HCT116 (cell line): ENCODE results near the gene OTOP2. TPM values are rescaled to one million over a fixed set of nuclear protein-coding genes. Genes with fewer than 3 reads are reported as not detected.
A peak's percentile ranks its signal among the peaks of the same experiment; 100 is the strongest.

Source experiments
- ATAC-seq: fragments of 200-7000 bp; cut with Tn5 transposase; 2 replicates; pipeline ENCODE4 v1.9.1; 2020; ENCODE audit warnings: mild to moderate bottlenecking, moderate library complexity
- BruUV-seq: library from RNA; stranded (reverse); fragments of 400-500 nt; replicated peaks from 2 replicates; lab custom pipeline; 2021; lab: Mats Ljungman, UMichigan
- CTCF ChIA-PET: fragments of 300-600 bp; sonication (Branson Sonifier 250); formaldehyde crosslinking; loops from one replicate; lab custom pipeline; 2021; ENCODE audit warnings: antibody characterized with exemption; lab: Charles Lee
- POLR2A ChIA-PET: fragments of 300-600, 350-600 bp; sonication (Branson Sonifier 250); formaldehyde crosslinking; loops from one replicate; lab custom pipeline; 2021; ENCODE audit warnings: antibody characterized with exemption; lab: Charles Lee
- RAD21 ChIA-PET, 2 experiments: fragments of 300-600 bp; sonication (Branson Sonifier 250); formaldehyde crosslinking; loops; one replicate each; lab custom pipeline; 2023; ENCODE audit warnings: low total read pairs in 2 of 2; ENCODE audit not compliant: uncharacterized antibody in 2 of 2, unreplicated experiment in 2 of 2, low non-redundant PET in 1 of 2; lab: Charles Lee
- DNase-seq: peaks from one replicate; pipeline ENCODE4 v3.0.0-alpha.2; 2010; ENCODE audit warnings: low read depth, low spot score
- H2AFZ ChIP-seq: fragments of 200-600 bp; shearing (Covaris generic), sonication (generic); 2 replicates; pipeline ENCODE4 v1.6.1; 2017; ENCODE audit warnings: low read depth, mixed run types, mixed read lengths, antibody characterized with exemption, low read length; ENCODE audit not compliant: poor library complexity, severe bottlenecking
- H3K27ac ChIP-seq: 2 replicates; pipeline ENCODE4 v1.5.1; 2012; ENCODE audit warnings: low read depth, low read length
- H3K27me3 ChIP-seq: fragments of 200-600 bp; sonication (generic); 2 replicates; pipeline ENCODE4 v1.6.1; 2016; ENCODE audit warnings: mixed run types, low read length, mixed read lengths; ENCODE audit not compliant: insufficient read depth
- H3K36me3 ChIP-seq, 2 experiments: fragments of 200-500 bp in 1 of 2; fragments of 200-600 bp in 1 of 2; sonication (Bioruptor generic) in 1 of 2; sonication (generic) in 1 of 2; 2 replicates each; pipeline versions ENCODE4 v1.5.1 to v1.6.1; 2014 to 2016; ENCODE audit warnings: low read length in 2 of 2, inconsistent platforms in 1 of 2, mixed read lengths in 1 of 2, mixed run types in 1 of 2; ENCODE audit not compliant: insufficient read depth in 2 of 2, control insufficient read depth in 1 of 2
- H3K4me1 ChIP-seq, 2 experiments: fragments of 200-600 bp in 1 of 2; sonication (generic) in 1 of 2; 2 replicates each; pipeline versions ENCODE4 v1.5.1 to v1.6.1; 2012 to 2017; ENCODE audit warnings: low read length in 2 of 2, inconsistent platforms in 1 of 2, mild to moderate bottlenecking in 1 of 2, mixed read lengths in 1 of 2, mixed run types in 1 of 2, moderate library complexity in 1 of 2; ENCODE audit not compliant: insufficient read depth in 2 of 2, control insufficient read depth in 1 of 2
- H3K4me2 ChIP-seq: fragments of 200-600 bp; sonication (generic); 2 replicates; pipeline ENCODE4 v1.6.1; 2017; ENCODE audit warnings: mixed run types, low read length, mixed read lengths
- H3K4me3 ChIP-seq, 2 experiments: fragments of 200-600 bp in 1 of 2; sonication (generic) in 1 of 2; replicated peaks in 1 of 2; 2 replicates each; pipeline ENCODE4 v1.5.1; 2011 to 2016; ENCODE audit warnings: low read length in 2 of 2, control low read depth in 1 of 2, low read depth in 1 of 2, mild to moderate bottlenecking in 1 of 2, mixed read lengths in 1 of 2, mixed run types in 1 of 2
- H3K79me2 ChIP-seq: fragments of 200-600 bp; sonication (generic); 2 replicates; pipeline ENCODE4 v1.6.1; 2017; ENCODE audit warnings: mild to moderate bottlenecking, mixed run types, low read length, moderate library complexity, mixed read lengths; ENCODE audit not compliant: insufficient read depth
- H3K9ac ChIP-seq: fragments of 200-600 bp; sonication (generic); 2 replicates; pipeline ENCODE4 v1.6.1; 2016; ENCODE audit warnings: low read length, mixed read lengths
- H3K9me2 ChIP-seq: fragments of 200-600 bp; sonication (generic), shearing (Covaris generic); 2 replicates; pipeline ENCODE4 v1.6.1; 2017; ENCODE audit warnings: mixed run types, mild to moderate bottlenecking, moderate library complexity; ENCODE audit not compliant: insufficient read depth
- H3K9me3 ChIP-seq, 2 experiments: fragments of 200-500 bp in 1 of 2; fragments of 200-600 bp in 1 of 2; sonication (Bioruptor generic) in 1 of 2; sonication (generic) in 1 of 2; 2 replicates each; pipeline ENCODE4 v1.6.1; 2014 to 2017; ENCODE audit warnings: low read length in 2 of 2, mixed read lengths in 2 of 2, inconsistent platforms in 1 of 2, low read depth in 1 of 2, mild to moderate bottlenecking in 1 of 2, mixed run types in 1 of 2, moderate library complexity in 1 of 2; ENCODE audit not compliant: control insufficient read depth in 1 of 2, insufficient read depth in 1 of 2
- H4K20me1 ChIP-seq: fragments of 200-600 bp; sonication (generic), shearing (Covaris generic); 2 replicates; pipeline ENCODE4 v1.6.1; 2017; ENCODE audit warnings: mixed run types, mild to moderate bottlenecking, moderate library complexity; ENCODE audit not compliant: insufficient read depth
- ATF3 ChIP-seq: IDR thresholded peaks from 2 replicates; pipeline ENCODE4 v1.6.1; 2012
- CTCF ChIP-seq, 3 experiments: fragments of 200-600 bp in 1 of 3; sonication (generic) in 1 of 3; IDR thresholded peaks in 2 of 3; conservative IDR thresholded peaks in 1 of 3; 2 replicates each; pipeline ENCODE4 v1.5.1; 2012 to 2017; ENCODE audit warnings: low read depth in 2 of 3, low read length in 2 of 3, antibody characterized with exemption in 1 of 3, borderline replicate concordance in 1 of 3, control low read depth in 1 of 3, mild to moderate bottlenecking in 1 of 3, mixed read lengths in 1 of 3, mixed run types in 1 of 3, moderate library complexity in 1 of 3; ENCODE audit not compliant: insufficient read depth in 1 of 3
- MAX ChIP-seq: IDR thresholded peaks from 2 replicates; pipeline ENCODE4 v1.6.1; 2012
- POLR2AphosphoS5 ChIP-seq: IDR thresholded peaks from 2 replicates; pipeline ENCODE4 v1.6.1; 2011; ENCODE audit warnings: mild to moderate bottlenecking, low read depth, low read length, moderate library complexity
- SIN3A ChIP-seq: IDR thresholded peaks from 2 replicates; pipeline ENCODE4 v1.6.1; 2012; ENCODE audit warnings: low read depth
- YY1 ChIP-seq: IDR thresholded peaks from 2 replicates; pipeline ENCODE4 v1.6.1; 2011; ENCODE audit warnings: low read length, low read depth, moderate library complexity, mild to moderate bottlenecking; ENCODE audit not compliant: insufficient replicate concordance; ENCODE audit errors: extremely low read depth
- intact Hi-C: fragments of 100-400 bp; cut with micrococcal nuclease; formaldehyde crosslinking; loops from 2 replicates; pipeline ENCODE4 v1.10.0; 2022
- total RNA-seq: library from RNA; stranded (reverse); gene quantifications from one replicate; pipeline ENCODE4 v1.2.1, GENCODE V29; 2021; ENCODE audit not compliant: unreplicated experiment

OTOP2 gene
- total RNA-seq, 1 experiment from 2014 or later, result not detected

- POLR2A ChIA-PET, result no interaction called here
Observed at GRCh38 chr17:74923538-74924249, 379 bp upstream of the OTOP2 start.

More at GRCh38 chr17:74923538-74924249, 379 bp upstream of the OTOP2 start:
- TF ChIP-seq YY1, result peak; percentile 19
- no peak for TF ChIP-seq ATF3
- TF ChIP-seq POLR2AphosphoS5, result peak; percentile 22; the same call in 1 of the 2 replicates
- TF ChIP-seq MAX, result peak; percentile 99
- no peak for TF ChIP-seq SIN3A
- TF ChIP-seq CTCF (IDR thresholded peaks at IDR 0.05 in 2 of 3, conservative IDR thresholded peaks at IDR 0.05 in 1 of 3; ENCODE audit: borderline replicate concordance in 1 of 3, insufficient read depth in 1 of 3, low read depth in 2 of 3, low read length in 2 of 3), result peak; percentile 84 to 93 (median 90)
- TF ChIP-seq, all 23 proteins: peak for 4
- Histone ChIP-seq H3K9me3 (no peaks in the 10 kb centered on the region), H3K27ac (no peak overlapping the region), H3K36me3 (peaks cover 0 to 2% of the 10 kb centered on the region in 2 experiments; a peak in 1 of 4 replicates), H3K4me2 (peak overlapping the region; percentile 97), H4K20me1 (no peaks in the 10 kb centered on the region), H3K79me2 (no peaks in the 10 kb centered on the region), H3K4me3 (peak overlapping the region; percentile 58 to 65), H2AFZ (peak overlapping the region; percentile 78), H3K4me1 (peaks cover 16 to 34% of the 10 kb centered on the region in 2 experiments), H3K9ac (peak overlapping the region; percentile 64), H3K9me2 (no peaks in the 10 kb centered on the region), H3K27me3 (peaks cover 4% of the 10 kb centered on the region; the same call in 1 of the 2 replicates)
- no TSS peak for BruUV-seq
- CTCF ChIA-PET, result interaction anchor here (0.6 to 2.8 kb wide), 9 partner anchors 10 to 317 kb away, joined by 3 to 21 read pairs (median 5); partner anchors contain the start of gene FDXR
- intact Hi-C loops, result loop anchor here (1.0 kb wide), 1 partner anchor 35 kb away; no protein-coding TSS in a partner anchor
- peak; percentile 84 for ATAC-seq
- no peak for DNase-seq
- RAD21 ChIA-PET, result no interaction called here
